NCI-H1930 (cell line): ENCODE data around the gene HNRNPC.
"Not testable (repeated sequence)": the region's sequence is repeated elsewhere in the genome, so short reads cannot be mapped to it uniquely, and the experiment has no call there.

ENCODE experiments used
- DNase-seq, 2 experiments: peaks; one replicate each; lab custom pipeline; 2025; lab: John Stamatoyannopoulos, UW

HNRNPC gene

DNA sequence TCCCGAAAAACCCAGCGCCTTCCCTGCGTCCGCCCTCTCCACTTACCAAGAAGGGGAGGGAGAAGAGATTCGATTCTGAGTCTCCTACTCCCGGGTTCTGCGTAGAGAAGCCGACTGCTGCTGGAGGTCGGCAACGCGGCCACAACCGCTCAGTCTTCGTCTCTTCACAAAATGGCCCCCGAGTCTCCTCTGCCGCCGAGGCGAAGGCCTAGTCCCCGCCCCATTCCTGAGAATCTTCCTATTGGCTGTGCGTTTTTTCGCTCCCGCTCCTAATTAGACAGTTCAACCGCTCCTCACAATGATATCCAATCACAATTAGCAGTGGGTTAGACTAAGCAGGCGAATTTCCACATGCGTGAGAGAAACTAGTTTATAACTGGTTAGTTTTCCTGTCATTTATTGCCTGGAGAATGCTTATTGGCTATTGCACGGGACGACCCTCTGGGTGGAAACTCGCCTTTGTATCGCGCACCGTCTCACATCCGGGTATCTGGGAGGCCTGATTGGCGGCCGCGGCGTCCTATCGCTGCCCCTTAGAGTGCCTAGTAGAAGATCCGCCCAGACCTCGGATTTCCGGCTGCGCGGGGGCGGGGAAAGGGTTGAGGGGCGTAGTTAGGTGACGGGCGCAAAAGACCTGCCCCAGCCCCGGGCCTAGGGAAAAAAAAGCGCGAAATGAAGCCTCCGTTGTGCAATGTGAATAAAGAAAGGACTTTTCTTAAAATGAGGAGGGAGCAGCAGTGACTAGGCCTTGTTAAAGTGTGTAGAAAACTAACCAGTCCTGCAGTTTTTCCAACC is at the start of gene HNRNPC:
Gene HNRNPC, minus strand, starts transcription at position 191 of the 795 bp plus-strand sequence. CDS start 35,249 bp downstream, outside the sequence.
- DNase-seq = peak; percentile 98 to 100

DNA sequence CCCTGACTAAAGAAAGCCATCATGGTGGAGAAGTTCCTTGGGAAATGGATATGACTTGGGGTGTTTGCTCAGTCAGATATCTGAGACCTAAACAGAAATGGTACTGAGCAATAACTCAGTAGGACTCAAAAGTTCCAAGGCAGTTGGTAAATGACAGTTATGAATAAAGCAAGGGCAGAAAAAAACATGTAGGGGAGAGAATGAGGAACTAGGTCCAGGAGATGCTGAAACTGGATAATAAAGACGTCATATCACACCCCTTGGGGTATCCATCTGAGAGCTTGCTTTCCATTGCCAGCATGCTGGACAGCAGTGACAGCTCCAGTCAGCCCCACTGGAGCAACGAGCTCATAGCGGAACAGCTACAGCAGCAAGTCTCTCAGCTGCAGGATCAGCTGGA is 48.2 kb upstream of the HNRNPC start:
- DNase-seq = no peak

DNA sequence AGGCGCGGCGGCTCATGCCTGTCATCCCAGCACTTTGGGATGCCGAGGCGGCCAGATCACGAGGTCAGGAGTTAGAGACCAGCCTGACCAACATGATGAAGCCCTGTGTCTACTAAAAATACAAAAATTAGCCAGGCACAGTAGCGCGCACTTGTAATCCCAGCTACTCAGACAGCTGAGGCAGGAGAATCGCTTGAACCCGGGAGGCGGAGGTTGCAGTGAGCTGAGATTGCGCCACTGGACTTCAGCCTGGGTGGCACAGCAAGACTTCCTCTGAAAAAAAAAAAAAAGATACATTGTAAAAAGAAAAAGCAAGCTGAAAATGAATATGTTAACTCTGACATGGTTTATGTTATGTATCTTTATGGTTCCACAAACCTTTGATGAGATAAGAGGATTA is 44.3 kb upstream of the HNRNPC start:
- no peak for DNase-seq

DNA sequence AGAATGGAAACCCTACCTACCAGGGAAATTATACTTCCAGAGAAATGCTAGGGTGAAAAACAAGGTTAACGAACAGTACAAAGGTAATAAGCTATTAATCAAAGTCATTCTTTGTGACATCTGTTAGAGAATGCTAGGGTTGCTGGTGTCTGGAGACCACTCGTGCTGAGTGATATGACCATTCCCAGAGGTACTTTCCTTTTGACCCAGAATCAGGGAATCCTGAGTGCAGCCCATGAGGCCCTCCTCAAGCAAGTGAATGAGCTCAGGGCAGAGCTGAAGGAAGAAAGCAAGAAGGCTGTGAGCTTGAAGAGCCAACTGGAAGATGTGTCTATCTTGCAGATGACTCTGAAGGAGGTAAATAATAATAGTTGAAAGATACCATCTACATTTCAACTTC is 42.4 kb upstream of the HNRNPC start:
- DNase-seq = no peak

DNA sequence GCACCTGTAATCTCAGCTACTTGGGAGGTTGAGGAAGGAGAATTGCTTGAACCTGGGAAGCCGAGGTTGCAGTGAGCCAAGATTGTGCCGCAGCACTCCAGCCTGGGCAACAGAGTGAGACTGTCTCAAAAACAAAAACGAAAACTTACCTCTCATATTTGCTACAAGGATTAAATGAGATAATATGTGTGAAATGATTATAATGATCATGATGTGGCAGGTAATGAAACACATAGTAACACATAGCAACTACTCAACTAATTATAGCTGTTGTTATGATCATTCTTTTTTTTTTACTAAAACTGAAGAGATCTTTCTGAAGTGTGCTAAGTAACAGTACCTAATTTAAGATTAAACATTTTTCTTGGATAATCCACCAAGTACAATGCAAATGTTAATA is 40.7 kb upstream of the HNRNPC start:
- DNase-seq = no peak

DNA sequence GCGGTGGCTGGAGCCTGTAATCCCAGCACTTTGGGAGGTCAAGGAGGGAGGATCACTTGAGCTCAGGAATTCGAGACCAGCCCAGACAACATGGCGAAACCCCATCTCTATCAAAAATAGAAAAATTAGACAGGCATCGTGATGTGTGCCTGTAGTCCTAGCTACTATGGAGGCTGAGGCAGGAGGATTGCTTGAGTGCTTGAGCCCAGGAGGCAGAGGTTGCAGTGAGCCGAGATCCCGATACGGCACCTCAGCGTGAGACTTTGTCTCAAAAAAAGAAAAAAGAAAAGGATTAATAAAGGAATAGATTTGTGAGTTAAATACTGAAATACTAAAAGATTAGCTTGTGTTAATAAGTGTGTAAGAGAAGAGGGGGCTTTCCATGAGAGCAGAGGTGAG is 40.0 kb upstream of the HNRNPC start:
- DNase-seq = no peak

DNA sequence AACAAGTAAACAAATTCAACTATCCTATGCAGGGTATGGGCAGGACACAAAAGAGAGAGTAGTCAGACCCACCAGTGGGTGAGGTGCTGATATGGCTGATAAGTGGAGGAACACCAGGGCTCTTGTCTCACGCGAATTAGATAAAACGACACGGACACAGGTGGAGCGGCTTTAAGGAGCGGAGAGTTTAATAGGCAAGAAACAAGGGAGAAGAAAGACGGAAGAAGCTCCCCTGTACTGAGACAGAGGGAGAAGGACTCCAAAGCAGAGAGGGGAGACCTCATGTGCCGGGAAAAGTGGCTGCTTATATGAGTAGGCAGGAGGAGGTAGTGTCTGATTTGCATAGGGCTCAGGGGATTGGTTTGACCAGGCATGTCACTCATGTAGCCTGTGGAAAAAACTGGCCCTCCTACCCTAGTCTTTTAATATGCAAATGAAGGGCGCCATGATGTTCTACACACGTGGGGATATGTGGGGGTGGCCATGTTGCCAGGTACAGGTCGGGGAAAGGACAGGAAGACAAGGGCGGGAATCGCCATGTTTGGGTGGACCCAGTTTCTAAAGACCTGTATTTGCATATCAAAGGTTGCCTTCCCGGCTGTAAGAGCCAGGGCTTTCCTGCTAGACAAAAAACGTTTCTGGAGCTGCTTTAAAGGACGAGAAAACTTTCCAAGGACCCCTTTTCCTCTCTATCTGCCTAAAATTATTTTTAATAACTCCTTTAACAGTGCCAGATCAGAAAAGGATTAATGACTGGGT is 39.4 kb upstream of the HNRNPC start:
- peak; percentile 84 to 89 for DNase-seq

DNA sequence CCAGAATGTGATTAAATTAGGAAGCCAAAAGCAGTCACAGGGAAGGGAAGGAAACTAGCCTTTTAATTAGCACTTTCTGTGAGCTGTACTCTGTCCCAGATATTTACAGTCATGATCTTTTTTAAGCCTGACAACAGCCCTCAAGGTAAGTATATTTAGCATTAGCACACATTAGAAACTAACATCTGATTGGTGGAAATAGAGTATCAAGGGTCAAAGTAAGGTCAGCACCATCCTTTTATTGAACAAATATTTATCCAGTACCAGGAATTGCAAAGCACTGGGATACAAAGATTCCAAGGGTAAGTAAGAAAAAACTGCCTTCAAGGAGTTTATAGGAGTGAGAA is 38.9 kb upstream of the HNRNPC start:
- no peak for DNase-seq

DNA sequence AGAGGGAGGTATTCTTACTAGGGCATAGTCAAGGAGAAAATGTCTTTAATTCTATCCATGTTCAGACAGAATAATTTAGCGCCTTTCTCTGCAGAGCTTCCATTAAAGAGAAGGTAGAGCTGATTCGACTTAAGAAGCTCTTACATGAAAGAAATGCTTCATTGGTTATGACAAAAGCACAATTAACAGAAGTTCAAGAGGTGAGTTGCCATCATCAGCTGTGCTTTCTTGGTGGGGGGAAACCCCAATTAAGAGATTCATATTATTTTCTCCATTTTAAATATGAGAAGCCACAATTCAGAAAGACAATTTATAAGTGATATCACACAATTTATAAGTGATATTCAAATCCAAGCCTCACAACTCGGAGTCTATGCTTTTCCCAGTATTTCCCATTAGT is 38.4 kb upstream of the HNRNPC start:
- no peak for DNase-seq

DNA sequence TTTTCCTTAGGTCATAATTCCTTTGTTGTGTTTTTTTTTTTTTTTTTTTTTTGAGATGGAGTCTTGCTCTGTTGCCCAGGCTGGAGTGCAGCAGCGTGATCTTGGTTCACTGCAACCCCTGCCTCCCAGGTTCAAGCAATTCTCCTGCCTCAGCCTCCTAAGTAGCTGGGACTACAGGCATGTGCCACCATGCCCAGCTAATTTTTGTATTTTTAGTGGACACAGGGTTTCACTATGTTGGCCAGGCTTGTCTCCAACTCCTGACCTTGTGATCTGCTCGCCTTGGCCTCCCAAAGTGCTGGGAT is 33.5 kb upstream of the HNRNPC start:
- not testable (repeated sequence) for DNase-seq

DNA sequence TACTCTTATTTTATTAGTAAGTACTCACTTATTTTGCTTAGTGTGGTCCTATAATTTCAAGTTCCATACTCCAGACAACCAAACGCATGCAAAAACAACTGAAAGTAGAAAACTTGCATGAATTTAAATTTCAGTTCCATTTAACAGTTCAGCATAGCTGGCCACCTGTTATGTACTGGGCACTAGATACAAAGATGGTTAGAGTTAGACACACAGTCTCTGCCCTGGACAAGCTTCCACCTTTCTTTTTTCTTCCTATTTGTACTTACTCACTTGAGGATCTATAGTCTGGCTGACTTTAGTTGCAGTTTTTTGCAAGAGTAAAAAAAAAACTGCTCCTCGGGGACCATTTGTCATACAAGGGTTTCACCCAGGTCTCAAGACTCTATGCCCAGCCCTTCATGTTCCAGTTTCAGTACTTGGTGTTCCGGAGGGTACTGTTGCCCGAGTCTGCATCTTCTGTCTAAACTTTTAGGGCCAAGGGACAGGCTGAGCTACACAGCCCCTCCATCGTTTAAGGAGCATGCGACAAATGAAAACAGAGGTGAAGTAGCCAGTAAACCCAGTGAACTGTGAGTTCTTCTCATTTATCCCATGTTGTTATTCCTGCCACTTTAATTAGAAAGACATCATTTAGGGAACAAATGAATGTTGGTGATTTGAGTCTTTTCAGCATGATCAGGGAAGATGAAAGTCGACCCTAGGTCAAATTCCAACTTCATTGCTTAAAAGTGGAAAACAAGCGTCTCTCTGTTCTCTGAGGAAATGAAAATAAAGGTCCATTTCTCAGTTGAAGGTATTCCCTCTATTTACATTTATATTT is 33.0 kb upstream of the HNRNPC start:
- DNase-seq = no peak

DNA sequence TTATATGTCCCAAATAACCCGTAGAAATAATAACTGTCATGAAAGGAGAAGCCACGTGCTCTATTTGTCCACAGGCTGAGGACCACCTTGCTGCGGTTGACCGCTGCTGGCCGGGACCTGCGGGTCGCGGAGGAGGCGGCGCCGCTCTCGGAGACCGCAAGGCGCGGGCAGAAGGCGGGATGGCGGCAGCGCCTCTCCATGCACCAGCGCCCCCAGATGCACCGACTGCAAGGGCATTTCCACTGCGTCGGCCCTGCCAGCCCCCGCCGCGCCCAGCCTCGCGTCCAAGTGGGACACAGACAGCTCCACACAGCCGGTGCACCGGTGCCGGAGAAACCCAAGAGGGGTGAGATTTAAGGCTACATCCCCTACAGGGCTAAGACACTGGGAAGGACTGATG is 31.6 kb upstream of the HNRNPC start:
- peak; percentile 15 to 24 for DNase-seq

DNA sequence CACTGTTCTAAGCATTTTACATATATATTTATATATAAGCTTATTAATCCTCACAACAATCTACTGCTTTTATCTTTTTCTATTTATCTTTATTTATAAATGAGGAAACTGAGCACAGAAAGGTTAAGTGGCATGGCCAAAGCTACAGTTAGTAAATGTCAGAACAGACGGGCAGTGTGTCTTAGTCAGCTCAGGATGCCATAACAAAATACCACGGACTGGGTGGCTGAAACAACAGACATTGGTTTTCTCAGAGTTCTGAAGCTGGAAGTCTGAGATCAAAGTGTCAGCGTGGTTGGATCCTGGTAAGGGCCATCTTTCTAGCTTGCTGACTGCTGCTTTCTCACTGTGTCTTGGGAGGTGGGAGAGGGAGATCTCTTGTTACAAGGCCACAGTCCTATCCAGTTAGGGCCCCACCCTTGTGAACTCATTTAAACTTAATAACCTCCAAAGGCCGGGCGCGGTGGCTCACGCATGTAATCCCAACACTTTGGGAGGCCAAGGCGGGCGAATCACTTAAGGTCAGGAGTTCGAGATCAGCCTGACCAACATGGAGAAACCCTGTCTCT is 30.4 kb upstream of the HNRNPC start:
- DNase-seq = no peak

DNA sequence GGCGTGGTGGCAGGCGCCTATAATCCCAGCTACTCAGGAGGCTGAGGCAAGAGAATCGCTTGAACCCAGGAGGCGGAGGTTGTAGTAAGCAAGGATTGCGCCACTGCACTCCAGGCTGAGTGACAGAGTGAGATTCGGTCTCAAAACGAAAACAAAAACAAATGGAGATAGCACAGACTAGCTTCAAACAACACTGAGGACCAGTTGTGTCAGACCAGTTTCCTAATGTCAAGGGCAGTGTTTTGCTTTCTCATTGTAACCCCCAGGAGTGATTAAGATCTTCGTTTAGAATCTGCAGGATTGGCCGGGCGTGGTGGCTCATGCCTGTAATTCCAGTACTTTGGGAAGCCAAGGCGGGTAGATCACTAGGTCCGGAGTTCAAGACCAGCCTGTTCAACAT is 29.1 kb upstream of the HNRNPC start:
- no peak for DNase-seq

GRCh38 chr14:21294026-21294425 is 24.8 kb upstream of the HNRNPC start:
- DNase-seq = not testable (repeated sequence)

DNA sequence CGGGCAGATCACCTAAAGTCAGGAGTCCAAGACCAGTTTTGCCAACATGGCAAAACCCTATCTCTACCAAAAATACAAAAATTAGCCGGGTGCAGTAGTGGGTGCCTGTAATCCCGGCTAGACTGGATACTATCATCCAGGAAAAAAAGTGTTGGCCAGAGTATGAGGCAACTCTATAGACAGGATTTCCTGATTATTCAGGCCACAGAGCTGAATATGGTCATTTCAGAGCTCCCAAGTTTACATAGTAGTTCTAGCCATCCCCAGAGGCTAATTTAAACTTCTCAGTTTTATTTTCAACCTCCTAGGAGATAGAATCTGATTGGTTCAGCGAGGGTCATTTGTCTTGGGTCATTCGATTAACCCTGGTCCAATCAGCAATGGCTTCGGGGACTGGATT is 17.9 kb upstream of the HNRNPC start:
- no peak for DNase-seq

DNA sequence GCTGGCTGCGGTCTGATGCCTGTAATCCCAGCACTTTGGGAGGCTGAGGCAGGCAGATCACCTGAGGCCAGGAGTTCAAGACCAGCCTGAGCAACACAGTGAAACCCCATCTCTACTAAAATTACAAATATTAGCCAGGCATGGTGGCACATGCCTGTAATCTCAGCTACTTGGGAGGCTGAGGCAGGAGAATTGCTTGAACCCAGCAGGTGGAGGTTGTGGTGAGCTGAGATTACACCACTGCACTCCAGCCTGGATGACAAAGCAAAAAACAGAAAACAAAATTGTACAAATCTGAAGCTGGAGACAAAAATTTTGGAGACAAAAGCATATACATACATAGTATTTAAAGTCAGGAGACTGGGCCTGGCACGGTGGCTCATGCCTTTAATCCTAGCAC is 17.3 kb upstream of the HNRNPC start:
- DNase-seq = not testable (repeated sequence)

GRCh38 chr14:21281917-21282316 is 12.7 kb upstream of the HNRNPC start:
- not testable (repeated sequence) for DNase-seq

GRCh38 chr14:21279783-21280182 is 10.5 kb upstream of the HNRNPC start, which contains the start of gene RPGRIP1:
TSS of gene RPGRIP1 (plus strand) at chr14:21280083. CDS start at chr14:21287977, 7,894 bp downstream.
- DNase-seq = no peak

GRCh38 chr14:21278632-21279031 is 9.4 kb upstream of the HNRNPC start:
- DNase-seq = no peak

- DNase-seq = no peak
Measured at GRCh38 chr14:21275261-21275858, 6.1 kb upstream of the HNRNPC start.

DNA sequence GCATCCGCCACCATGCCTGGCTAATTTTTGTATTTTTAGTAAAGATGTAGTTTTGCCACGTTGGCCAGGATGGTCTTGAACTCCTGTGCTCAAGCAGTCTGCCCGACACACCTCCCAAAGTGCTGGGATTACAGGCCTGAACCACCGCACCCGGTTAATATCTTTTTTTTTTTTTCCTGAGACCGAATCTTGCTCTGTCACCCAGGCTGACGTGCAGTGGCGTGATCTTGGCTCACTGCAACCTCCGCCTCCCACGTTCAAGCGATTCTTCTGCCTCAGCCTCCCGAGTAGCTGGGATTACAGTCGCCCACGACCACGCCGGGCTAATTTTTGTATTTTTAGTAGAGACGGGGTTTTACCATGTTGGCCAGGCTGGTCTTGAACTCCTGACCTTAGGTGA is 3.4 kb upstream of the HNRNPC start:
- not testable (repeated sequence) for DNase-seq
